Right atrium auricular region (tissue), 2 donors: ENCODE results near the gene CSF1R. TPM values are rescaled to one million over a fixed set of nuclear protein-coding genes. Genes with fewer than 3 reads are reported as not detected.

Source experiments
- DNase-seq: peaks from one replicate; pipeline ENCODE4 v3.0.0-alpha.2; 2019; ENCODE audit warnings: low spot score
- H3K27ac ChIP-seq, 2 donors: fragments of 200-600 bp; sonication (generic); 1 replicate in 1 of 2; 2 replicates in 1 of 2; pipeline ENCODE4 v1.5.1; 2016 to 2019
- H3K27me3 ChIP-seq, 2 donors: fragments of 200-600 bp; sonication (generic); one replicate each; pipeline versions ENCODE4 v1.5.1 to v1.6.0; 2017 to 2019
- H3K36me3 ChIP-seq: fragments of 200-600 bp; sonication (generic); one replicate; pipeline ENCODE4 v1.5.1; 2016
- H3K4me1 ChIP-seq, 2 donors: fragments of 200-600 bp; sonication (generic); one replicate each; pipeline versions ENCODE4 v1.5.1 to v1.6.0; 2017 to 2019
- H3K4me3 ChIP-seq, 2 donors: fragments of 200-600 bp; sonication (generic); 1 replicate in 1 of 2; 2 replicates in 1 of 2; pipeline ENCODE4 v1.5.1; 2017 to 2019; ENCODE audit warnings: mild to moderate bottlenecking in 1 of 2, moderate library complexity in 1 of 2
- H3K9me3 ChIP-seq, 2 donors: fragments of 200-600 bp; sonication (generic); one replicate each; pipeline ENCODE4 v1.5.1; 2019
- CTCF ChIP-seq, 2 donors: fragments of 200-600 bp; sonication (generic); IDR thresholded peaks; one replicate each; pipeline ENCODE4 v1.5.1; 2019; ENCODE audit warnings: antibody characterized with exemption in 2 of 2
- total RNA-seq, 2 donors: library from RNA; depleted of rRNA; stranded (reverse); fragments of >200 nt; gene quantifications; one replicate each; pipeline ENCODE4 v1.1.0, GENCODE V29; 2016

CSF1R gene
- total RNA-seq, 2 donors from 2014 or later: 11.2 to 24.6 TPM

GRCh38 chr5:150009671-150010387, 76.5 kb downstream of the CSF1R start:
- DNase-seq: no peak
- H3K27ac ChIP-seq: no peak overlapping the region
- peaks cover 75% of the 10 kb centered on the region for H3K36me3 ChIP-seq
- no peaks in the 10 kb centered on the region for H3K27me3 ChIP-seq
- no peak overlapping the region for H3K4me3 ChIP-seq
- H3K4me1 ChIP-seq: no peaks in the 10 kb centered on the region
- H3K9me3 ChIP-seq: no peaks in the 10 kb centered on the region
- no peak for TF ChIP-seq CTCF (IDR thresholded peaks at IDR 0.05)

- Histone ChIP-seq H3K27ac (no peak overlapping the region), H3K9me3 (no peaks in the 10 kb centered on the region), H3K27me3 (no peaks in the 10 kb centered on the region), H3K4me1 (peaks cover 0 to 20% of the 10 kb centered on the region in 2 donors), H3K36me3 (peaks cover 53% of the 10 kb centered on the region), H3K4me3 (no peak overlapping the region)
- no peak for TF ChIP-seq CTCF (IDR thresholded peaks at IDR 0.05)
- no peak for DNase-seq
These were observed 79.3 kb downstream of the CSF1R start for GRCh38 chr5:150007050-150007449.

- Histone ChIP-seq H3K27ac (no peak overlapping the region), H3K36me3 (peaks cover 49% of the 10 kb centered on the region), H3K4me1 (peaks cover 0 to 27% of the 10 kb centered on the region in 2 donors), H3K4me3 (no peak overlapping the region), H3K27me3 (no peaks in the 10 kb centered on the region), H3K9me3 (no peaks in the 10 kb centered on the region)
- TF ChIP-seq CTCF (IDR thresholded peaks at IDR 0.05): no peak
- no peak for DNase-seq
These were observed 80.0 kb downstream of the CSF1R start for GRCh38 chr5:150006318-150006717.

Other genes with a start within 250 kb of the CSF1R start
- under 1 TPM in 1 of 2 donors, not detected in 1; 0.08 TPM for gene PDE6A, start 141.8 kb downstream of the CSF1R start, total RNA-seq
- 10 to 100 TPM in 1 of 2 donors, 1 to 10 TPM in 1; 7.2 to 12.0 TPM for gene SLC26A2, start 125.8 kb downstream of the CSF1R start, total RNA-seq
- 1 to 10 TPM; 1.6 to 2.3 TPM for gene TIGD6, start 85.9 kb downstream of the CSF1R start, total RNA-seq
- 10 to 100 TPM; 18.4 to 21.1 TPM for gene HMGXB3, start 85.8 kb downstream of the CSF1R start, total RNA-seq
- gene PDGFRB, start 69.3 kb upstream of the CSF1R start, total RNA-seq: 10 to 100 TPM; 68.3 to 68.7 TPM
- not detected for gene CDX1, start 80.2 kb upstream of the CSF1R start, total RNA-seq
- not detected for gene SLC6A7, start 103.5 kb upstream of the CSF1R start, total RNA-seq
- 10 to 100 TPM in 1 of 2 donors, 1 to 10 TPM in 1; 4.9 to 18.2 TPM for gene CAMK2A, start 203.2 kb upstream of the CSF1R start, total RNA-seq
- under 1 TPM; 0.30 to 0.83 TPM for gene ARSI, start 216.4 kb upstream of the CSF1R start, total RNA-seq